ENCODE data around the gene GLS2.

The GLS2 gene

GRCh38 chr12:56431850-56432249 is 56.1 kb downstream of the GLS2 start:
- no peak overlapping the region for H3K4me3 ChIP-seq (ENCODE audit: low read length)
- TF ChIP-seq CTCF (conservative IDR thresholded peaks at IDR 0.05; ENCODE audit: low read length), result no peak
- no peak for DNase-seq (ENCODE audit: low read depth)

GRCh38 chr12:56431288-56431687 is 56.7 kb downstream of the GLS2 start:
- no peak overlapping the region for H3K4me3 ChIP-seq (ENCODE audit: low read length)
- TF ChIP-seq CTCF (conservative IDR thresholded peaks at IDR 0.05; ENCODE audit: low read length), result no peak
- DNase-seq (ENCODE audit: low read depth), result no peak

GRCh38 chr12:56425940-56426438 is 62.0 kb downstream of the GLS2 start:
- TF ChIP-seq CTCF (conservative IDR thresholded peaks at IDR 0.05; ENCODE audit: low read length), result no peak
- no peak for DNase-seq (ENCODE audit: low read depth)
- H3K4me3 ChIP-seq (ENCODE audit: low read length), result no peak overlapping the region

GRCh38 chr12:56425193-56425592 is 62.8 kb downstream of the GLS2 start:
- no peak for TF ChIP-seq CTCF (conservative IDR thresholded peaks at IDR 0.05; ENCODE audit: low read length)
- DNase-seq (ENCODE audit: low read depth), result no peak
- no peak overlapping the region for H3K4me3 ChIP-seq (ENCODE audit: low read length)
